Epithelial cell of proximal tubule (primary cell): ENCODE results near the gene PRMT7. TPM values are rescaled to one million over a fixed set of nuclear protein-coding genes. Genes with fewer than 3 reads are reported as not detected.

Experiments used
- DNase-seq: peaks from one replicate; pipeline ENCODE4 v3.0.0-alpha.2; 2011; ENCODE audit warnings: low read depth
- H3K4me3 ChIP-seq: 2 replicates; pipeline ENCODE4 v1.5.1; 2011; ENCODE audit warnings: low read depth, mild to moderate bottlenecking, low read length
- CTCF ChIP-seq: conservative IDR thresholded peaks from 2 replicates; pipeline ENCODE4 v1.5.1; 2012; ENCODE audit warnings: low read depth, mild to moderate bottlenecking, low read length
- total RNA-seq: library from RNA; depleted of rRNA; stranded (reverse); fragments of >200 nt; gene quantifications from 2 replicates; pipeline ENCODE4 v1.2.3, GENCODE V29; 2015

The PRMT7 gene
- total RNA-seq, result 32.1 and 50.6 TPM in 2 replicates

- DNase-seq, result no peak
- peak within 1 kb of the TSS; percentile 92 for H3K4me3 ChIP-seq
- TF ChIP-seq CTCF, result peak; percentile 30
Measured at GRCh38 chr16:68310774-68311511, at the start of gene PRMT7, which contains the start of gene SLC7A6OS. Gene PRMT7, plus strand, starts transcription at chr16:68311019. Its CDS starts 4,961 bp downstream, at chr16:68315980. Gene SLC7A6OS, minus strand, starts transcription at chr16:68310946. Its CDS starts 20 bp downstream, at chr16:68310926.

DNA sequence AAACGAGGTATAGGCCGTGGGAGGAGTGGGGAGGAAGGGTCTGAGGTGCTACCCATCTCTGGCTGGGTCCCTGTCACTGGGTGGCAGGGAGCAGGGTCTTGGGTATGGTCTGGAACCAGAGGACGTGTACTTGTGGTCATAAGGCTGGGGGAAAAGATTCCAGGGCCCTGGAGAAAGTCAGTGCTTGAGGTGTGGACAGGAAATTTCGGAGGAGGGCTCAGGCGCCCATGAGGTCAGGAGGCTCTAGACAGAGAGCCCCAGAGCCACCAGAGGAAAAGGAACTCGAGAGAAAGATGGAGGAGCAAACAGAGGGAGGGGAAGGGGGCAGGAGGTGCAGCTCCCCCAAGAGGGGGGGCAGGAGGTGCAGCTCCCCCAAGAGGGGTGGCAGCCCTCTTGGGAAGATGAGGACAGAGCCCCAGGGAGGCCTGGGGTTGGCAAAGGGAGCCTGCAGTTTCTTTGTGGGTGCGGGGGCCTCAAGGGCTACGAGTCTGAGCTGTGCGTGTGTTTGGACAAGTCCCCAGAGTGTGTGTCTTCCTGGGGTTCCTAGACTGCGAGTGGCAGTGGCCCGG is 47.2 kb upstream of the PRMT7 start:
- H3K4me3 ChIP-seq, result peak overlapping the region; percentile 65
- TF ChIP-seq CTCF, result no peak
- no peak for DNase-seq

GRCh38 chr16:68264128-68265077 is 46.4 kb upstream of the PRMT7 start, which contains the start of gene SLC7A6:
Gene SLC7A6, plus strand, starts transcription at chr16:68264526. Its CDS starts 10,201 bp downstream, at chr16:68274727.
- DNase-seq, result no peak
- H3K4me3 ChIP-seq, result peak within 1 kb of the TSS; percentile 65
- peak; percentile 65 for TF ChIP-seq CTCF

- peak overlapping the region; percentile 65 for H3K4me3 ChIP-seq
- DNase-seq, result peak; percentile 44
- TF ChIP-seq CTCF, result no peak
Measured at GRCh38 chr16:68265078-68265920, 45.5 kb upstream of the PRMT7 start.

- DNase-seq, result no peak
- TF ChIP-seq CTCF, result no peak
- no peak overlapping the region for H3K4me3 ChIP-seq
Measured at GRCh38 chr16:68267612-68268405, 43.0 kb upstream of the PRMT7 start.
